Measurements from ENCODE around the gene PIP5KL1.

GRCh38 chr9:127919253-127919815, 11.2 kb downstream of the PIP5KL1 start:
- TF ChIP-seq CTCF (IDR thresholded peaks at IDR 0.05; ENCODE audit: poor library complexity): no peak
- TF ChIP-seq EZH2 (IDR thresholded peaks at IDR 0.05; ENCODE audit: borderline replicate concordance): no peak
